Activated naive CD4-positive, alpha-beta T cell treated with anti-CD3 and anti-CD28 coated beads, Interleukin-2, amount 50 U/mL, for 72 hours (primary cell): Measurements from ENCODE around the gene STPG2. TPM values are rescaled to one million over a fixed set of nuclear protein-coding genes. Genes with fewer than 3 reads are reported as not detected.

Experiments
- ATAC-seq, 2 donors: fragments of 150-1000 bp; cut with Tn5 transposase; 2 replicates each; pipeline ENCODE4 v1.10.0; 2021; ENCODE audit warnings: mild to moderate bottlenecking in 2 of 2, moderate library complexity in 2 of 2
- DNase-seq, 2 donors: peaks; one replicate each; pipeline ENCODE4 v3.0.0; 2021 to 2022; ENCODE audit warnings: low spot score in 2 of 2
- H3K27ac Mint-ChIP-seq, 2 donors: one replicate each; pipeline ENCODE4 v1.8.0; 2022; ENCODE audit warnings: mild to moderate bottlenecking in 2 of 2, mixed read lengths in 2 of 2
- H3K36me3 Mint-ChIP-seq, 2 donors: one replicate each; pipeline ENCODE4 v1.8.0; 2022; ENCODE audit warnings: mixed read lengths in 2 of 2
- H3K9me3 Mint-ChIP-seq, 2 donors: one replicate each; pipeline ENCODE4 v1.8.0; 2022; ENCODE audit warnings: mixed read lengths in 2 of 2
- total RNA-seq, 2 donors: library from RNA; stranded (reverse); gene quantifications; one replicate each; pipeline ENCODE4 v1.2.3, GENCODE V29; 2022

Gene STPG2
- total RNA-seq, result under 1 TPM; 0.18 to 0.19 TPM

DNA sequence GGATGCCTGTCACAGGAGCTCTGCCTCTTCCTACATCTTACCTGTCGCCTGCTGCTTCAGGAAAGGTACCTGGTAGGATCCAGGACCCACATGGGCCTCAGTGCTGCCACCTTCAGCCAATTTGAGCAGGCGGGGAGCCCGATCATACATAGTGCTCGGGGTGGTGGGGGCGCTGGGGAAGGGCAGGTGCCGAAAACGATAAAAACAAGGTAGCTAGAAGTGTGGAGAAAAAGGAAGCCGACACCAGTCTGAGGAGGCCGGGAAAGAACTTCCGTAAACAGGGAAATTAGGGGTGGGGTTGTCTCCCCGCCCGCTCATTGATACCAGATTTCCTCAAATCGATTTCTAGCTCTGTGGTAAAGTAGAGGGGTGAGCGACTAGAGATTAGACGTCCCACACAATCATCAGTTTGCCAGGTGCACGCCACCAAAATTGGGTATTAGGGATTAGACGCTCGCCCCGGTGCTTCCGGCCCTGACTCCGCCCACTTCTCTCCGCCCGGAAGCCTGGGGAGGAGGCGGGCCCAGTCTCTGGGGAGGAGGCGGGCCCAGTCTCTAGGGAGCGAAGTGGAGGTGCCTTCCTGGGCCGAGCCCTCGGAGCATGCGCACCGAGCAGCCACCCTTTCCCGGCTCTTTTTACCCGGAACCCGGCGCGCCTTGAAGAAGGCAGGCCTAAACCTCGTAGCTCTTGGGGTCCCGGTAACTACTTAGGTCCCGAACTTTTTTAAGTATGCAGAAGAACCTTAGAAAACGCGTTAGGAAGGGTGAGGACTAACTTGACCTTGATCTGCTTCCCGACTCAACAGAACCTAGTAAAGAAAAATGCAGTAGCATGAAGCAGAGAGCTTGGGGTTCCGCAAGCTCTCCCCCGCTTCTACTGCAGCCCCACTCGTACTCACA lies at the start of gene STPG2:
Gene STPG2, minus strand, starts transcription at position 476 of the 899 bp plus-strand sequence.
- DNase-seq, result peak; percentile 92 to 95
- Mint-ChIP-seq H3K36me3 (peaks cover 12 to 21% of the 10 kb centered on the region in 2 donors), H3K9me3 (peaks cover 0 to 7% of the 10 kb centered on the region in 2 donors), H3K27ac (peak within 1 kb of the TSS; percentile 98)
- peak; percentile 99 to 100 for ATAC-seq

DNA sequence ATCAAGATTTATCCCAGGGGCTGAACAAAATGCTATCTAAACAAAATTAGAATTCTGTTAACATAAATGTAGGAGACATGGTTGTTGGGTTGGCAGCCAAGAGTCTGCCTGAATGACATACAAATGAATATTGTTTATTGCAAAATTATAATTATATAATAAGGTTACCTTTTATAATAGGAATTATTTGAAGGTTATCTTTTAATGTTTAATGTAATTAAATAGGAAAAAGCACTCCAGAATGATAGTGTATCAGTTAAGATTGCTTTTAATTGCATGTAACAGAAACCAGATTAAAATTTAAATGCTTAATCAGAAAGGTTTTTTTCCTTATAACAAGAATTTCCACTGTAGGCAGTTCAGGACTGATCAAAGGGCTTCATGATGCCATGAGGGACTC lies 42.0 kb upstream of the STPG2 start:
- Mint-ChIP-seq H3K36me3 (no peaks in the 10 kb centered on the region), H3K9me3 (no peaks in the 10 kb centered on the region), H3K27ac (no peak overlapping the region)
- DNase-seq (no peak), ATAC-seq (no peak)

DNA sequence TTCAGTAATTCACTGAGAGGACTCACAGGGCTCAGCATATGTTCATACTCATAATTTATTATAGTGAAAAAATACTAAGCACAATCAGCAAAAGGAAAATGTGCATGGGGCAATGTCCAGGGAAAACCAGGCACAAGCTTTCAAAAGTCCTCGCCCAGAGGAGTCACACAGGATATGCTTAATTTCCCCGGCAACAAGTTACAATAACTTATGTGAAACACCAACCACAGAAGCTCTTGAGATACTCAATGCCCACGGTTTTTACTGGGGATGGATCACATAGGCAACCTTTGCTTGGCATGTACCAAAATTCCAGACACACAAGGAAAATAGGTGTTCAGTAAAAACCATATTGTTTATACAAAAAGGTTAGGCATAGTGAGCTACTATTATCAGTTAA lies 38.5 kb upstream of the STPG2 start:
- Mint-ChIP-seq H3K9me3 (no peaks in the 10 kb centered on the region), H3K36me3 (no peaks in the 10 kb centered on the region), H3K27ac (no peak overlapping the region)
- ATAC-seq, result no peak
- no peak for DNase-seq

DNA sequence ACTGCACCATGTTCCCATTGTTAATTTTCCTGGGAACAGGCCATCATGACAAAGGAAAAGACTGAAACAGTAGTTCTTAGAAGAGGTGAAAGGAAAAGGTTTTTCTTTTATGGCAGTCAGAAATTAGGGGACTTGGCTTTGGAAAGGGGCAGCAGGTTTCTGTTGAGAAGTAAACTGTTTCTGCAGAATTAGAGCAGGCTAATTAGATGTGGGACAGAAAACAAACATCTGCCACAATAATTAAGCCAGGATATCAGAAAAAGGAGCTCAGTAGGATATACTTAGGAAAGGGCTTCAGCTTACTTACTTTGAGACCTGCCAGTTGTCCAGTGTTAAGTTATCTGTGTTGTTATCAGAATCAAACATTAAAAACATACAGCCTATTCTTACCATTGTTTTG lies 36.7 kb upstream of the STPG2 start:
- no peaks in the 10 kb centered on the region for H3K9me3 Mint-ChIP-seq
- no peak overlapping the region for H3K27ac Mint-ChIP-seq
- DNase-seq (no peak), ATAC-seq (no peak)
- H3K36me3 Mint-ChIP-seq, result no peaks in the 10 kb centered on the region

DNA sequence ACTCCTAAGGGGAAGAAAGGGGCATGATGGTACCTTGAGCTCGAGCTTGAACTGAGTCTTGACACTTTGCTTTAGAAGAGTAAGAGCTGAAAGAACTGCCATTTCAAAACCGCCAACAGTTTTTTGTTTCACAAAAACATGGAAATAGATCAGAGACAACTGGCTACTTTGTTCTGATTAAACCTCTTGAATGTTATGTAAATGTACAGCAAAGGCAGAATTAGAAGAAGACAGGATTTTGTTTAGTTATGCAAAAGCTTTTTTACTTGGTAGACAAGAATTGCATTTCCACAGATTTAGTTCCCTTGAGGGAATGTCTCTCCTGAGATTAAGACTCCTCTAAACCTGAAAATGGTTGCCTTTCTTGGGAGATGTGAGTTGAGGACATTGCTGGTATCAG lies 33.3 kb upstream of the STPG2 start:
- no peaks in the 10 kb centered on the region for H3K9me3 Mint-ChIP-seq
- DNase-seq (no peak), ATAC-seq (no peak)
- H3K36me3 Mint-ChIP-seq, result no peaks in the 10 kb centered on the region
- no peak overlapping the region for H3K27ac Mint-ChIP-seq

DNA sequence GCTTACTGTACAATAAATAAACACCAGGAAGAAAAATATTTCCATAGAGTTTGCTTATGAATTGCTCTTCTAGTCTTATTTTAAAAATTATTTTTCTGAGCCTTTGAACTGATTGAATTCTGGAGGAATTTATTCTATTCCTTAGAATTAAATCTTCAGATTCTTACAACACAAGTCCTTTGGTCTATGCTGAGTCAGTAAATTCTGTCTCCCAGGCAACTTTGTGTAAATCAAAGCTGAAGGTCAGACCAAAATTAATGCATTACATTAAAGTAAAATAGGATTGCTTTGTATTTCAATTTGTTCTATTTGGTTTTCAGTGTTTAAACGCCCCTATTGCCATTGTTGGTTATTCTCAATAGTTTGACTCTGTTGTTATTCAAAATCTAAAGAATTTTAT lies 26.8 kb upstream of the STPG2 start:
- DNase-seq, result no peak
- Mint-ChIP-seq H3K27ac (no peak overlapping the region), H3K36me3 (no peaks in the 10 kb centered on the region), H3K9me3 (no peaks in the 10 kb centered on the region)
- no peak for ATAC-seq

DNA sequence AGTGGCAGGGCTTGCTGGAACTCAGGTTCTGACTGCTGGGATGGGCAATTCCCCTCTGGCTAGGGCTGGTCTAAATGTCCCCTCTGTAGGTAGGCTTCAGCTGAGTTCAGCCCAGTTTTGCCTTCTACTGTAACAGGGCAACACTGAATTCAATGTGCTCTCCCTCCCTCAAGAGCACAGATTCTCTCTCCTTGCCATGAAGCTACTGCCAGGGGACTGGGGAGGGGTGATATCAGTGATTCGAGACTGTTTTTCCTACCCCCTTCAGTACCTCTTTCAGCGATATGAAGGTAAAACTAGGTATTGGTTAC lies 23.4 kb upstream of the STPG2 start:
- peaks cover 0 to 5% of the 10 kb centered on the region in 2 donors for H3K9me3 Mint-ChIP-seq
- ATAC-seq, result no peak

DNA sequence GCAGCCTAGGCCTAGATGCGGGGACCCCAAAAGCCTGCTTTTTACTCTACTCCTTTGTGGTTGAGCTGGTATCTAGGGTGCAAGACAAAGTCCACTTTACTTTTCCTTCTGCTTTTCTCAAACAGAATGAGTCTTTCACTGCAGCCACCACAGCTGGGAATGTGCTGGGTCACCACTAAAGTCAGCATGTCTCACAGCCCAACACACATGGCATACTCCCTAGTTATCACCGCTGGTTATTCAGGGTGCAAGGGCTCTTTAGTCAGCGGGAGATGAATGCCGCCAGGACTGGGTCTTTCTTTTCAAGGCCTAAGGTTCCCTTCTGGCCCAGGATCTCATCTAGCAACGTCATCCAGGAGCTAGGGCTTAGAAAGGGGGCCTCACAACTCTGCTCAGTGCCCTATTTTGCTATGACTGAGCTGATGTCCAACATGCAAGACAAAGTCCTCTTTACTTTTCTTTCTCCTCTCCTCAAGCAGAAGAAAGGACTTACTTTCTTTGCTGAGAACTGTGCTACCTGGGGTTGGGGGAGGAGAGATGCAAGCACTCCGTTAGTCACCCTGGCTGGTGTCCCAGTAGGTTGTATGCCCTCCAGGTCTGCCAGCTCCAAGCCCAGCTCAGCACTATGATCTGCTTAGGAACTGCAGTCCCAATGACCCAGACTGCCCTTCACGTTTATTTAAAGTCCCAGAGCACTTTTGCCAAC lies 22.9 kb upstream of the STPG2 start:
- H3K36me3 Mint-ChIP-seq, result no peaks in the 10 kb centered on the region
- peaks cover 0 to 5% of the 10 kb centered on the region in 2 donors for H3K9me3 Mint-ChIP-seq
- H3K27ac Mint-ChIP-seq, result no peak overlapping the region
- no peak for DNase-seq
- no peak for ATAC-seq

More for the DNA sequence above, 23.4 kb upstream of the STPG2 start:
- Mint-ChIP-seq H3K36me3 (no peaks in the 10 kb centered on the region), H3K27ac (no peak overlapping the region)
- no peak for DNase-seq

DNA sequence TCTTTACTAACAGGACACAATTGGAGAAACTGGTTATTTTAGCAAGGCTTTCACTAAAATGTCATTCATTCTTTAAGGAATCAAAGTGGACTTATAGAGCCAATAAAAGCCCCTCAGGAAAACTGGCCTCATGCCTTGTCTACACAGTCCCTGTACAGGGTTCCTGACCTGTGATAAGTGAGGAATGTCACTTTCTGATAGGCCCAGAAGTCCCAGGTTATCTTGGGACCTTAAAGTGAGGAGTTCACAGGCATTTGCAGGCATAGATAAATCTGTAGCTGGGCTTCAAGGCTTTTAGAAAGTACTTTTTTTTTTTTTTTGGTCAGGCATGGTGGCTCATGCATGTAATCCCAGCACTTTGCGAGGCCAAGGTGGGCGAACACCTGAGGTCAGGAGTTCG lies 19.4 kb upstream of the STPG2 start:
- ATAC-seq (no peak), DNase-seq (no peak)
- no peak overlapping the region for H3K27ac Mint-ChIP-seq
- peaks cover 0 to 5% of the 10 kb centered on the region in 2 donors for H3K9me3 Mint-ChIP-seq
- H3K36me3 Mint-ChIP-seq, result no peaks in the 10 kb centered on the region

DNA sequence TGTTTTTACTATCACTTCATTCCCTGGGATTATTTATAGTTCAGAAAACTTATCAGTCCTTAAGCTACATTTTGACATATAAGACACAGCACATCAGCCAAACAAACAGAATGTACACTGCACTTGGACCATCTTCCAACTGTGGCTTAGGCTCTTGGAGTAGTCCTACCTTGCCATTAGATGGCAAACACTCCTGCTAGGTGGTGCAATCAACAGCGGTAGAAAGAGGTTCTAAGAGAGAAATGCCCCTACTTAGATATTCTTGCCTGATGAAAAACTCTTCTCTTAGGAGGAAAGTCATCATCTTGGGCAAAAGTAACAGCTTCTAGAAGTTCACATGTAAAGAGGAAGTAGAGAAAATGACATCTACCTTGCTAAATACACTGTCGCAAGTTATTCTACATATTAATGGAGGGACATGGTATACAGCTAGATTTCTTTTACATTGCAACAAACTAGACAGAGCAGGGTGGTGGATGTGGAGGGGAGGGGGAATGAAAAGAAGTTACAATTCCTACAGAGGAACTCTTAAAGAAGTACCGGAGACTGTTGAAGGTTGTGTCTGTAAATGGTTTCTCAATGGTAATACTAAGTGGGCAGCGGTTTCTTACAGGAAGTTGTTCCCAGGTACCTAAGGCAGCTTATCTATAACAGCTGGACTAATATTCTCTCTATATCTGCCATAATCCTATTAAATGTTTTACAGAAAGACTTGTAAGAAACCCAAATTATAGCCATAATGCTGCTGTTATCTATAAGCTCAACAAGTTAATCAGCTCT lies 8.1 kb upstream of the STPG2 start:
- Mint-ChIP-seq H3K9me3 (no peaks in the 10 kb centered on the region), H3K36me3 (no peaks in the 10 kb centered on the region), H3K27ac (no peak overlapping the region)
- DNase-seq (no peak), ATAC-seq (no peak)

DNA sequence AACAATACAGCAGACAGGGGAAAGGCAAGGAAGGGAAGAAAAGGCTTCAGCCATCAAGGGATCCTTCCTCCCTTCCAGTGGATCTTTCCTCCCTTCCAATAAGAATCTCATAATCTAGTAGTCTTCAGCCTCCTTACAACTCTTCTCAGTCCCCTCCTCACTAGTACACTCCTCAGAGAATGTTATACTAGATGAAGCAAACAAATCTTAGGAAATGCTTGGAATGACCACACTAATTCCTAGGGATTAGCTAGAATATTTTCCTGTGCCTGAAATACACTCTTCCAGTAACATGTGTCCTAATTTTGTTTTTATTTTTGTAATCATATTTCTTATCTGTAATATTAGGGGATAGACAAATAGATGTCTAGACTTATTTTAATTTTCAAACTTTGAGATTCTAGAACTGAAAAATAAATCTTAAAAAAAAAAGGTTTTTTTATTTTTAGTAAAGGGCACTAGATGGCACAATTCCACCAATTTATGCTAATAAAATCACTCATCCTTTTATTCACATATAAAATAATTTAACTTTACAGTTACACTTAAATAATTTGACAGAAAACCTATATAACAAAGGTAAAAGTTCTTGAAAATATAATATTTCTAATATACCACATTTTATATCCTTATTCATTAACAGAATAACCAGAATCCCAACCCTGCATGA lies 7.0 kb upstream of the STPG2 start:
- no peaks in the 10 kb centered on the region for H3K36me3 Mint-ChIP-seq
- DNase-seq, result no peak

DNA sequence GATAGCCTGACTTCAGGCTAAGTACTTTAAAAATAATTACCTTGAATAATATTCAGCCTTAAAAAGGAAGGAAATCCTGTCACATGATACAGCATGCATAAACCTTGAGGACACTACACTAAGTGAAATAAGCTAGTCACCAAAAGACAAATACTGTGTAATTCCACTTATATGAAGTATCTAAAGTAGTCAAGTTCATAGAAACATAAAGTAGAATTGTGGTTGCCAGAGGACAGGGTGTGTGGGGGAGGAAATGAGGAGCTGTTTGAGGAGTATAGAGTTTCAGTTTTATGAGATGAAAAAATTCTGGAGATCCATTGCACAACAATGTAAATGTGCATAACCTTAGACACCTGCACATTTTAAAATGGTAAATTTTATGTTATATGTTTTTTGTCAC lies 5.6 kb upstream of the STPG2 start:
- no peak overlapping the region for H3K27ac Mint-ChIP-seq
- DNase-seq (no peak), ATAC-seq (peak; percentile 11 to 69)
- H3K36me3 Mint-ChIP-seq, result peaks cover 1 to 7% of the 10 kb centered on the region in 2 donors
- peaks cover 0 to 1% of the 10 kb centered on the region in 2 donors for H3K9me3 Mint-ChIP-seq

More for the DNA sequence above, 7.0 kb upstream of the STPG2 start:
- H3K9me3 Mint-ChIP-seq, result no peaks in the 10 kb centered on the region
- H3K27ac Mint-ChIP-seq, result no peak overlapping the region
- no peak for ATAC-seq

DNA sequence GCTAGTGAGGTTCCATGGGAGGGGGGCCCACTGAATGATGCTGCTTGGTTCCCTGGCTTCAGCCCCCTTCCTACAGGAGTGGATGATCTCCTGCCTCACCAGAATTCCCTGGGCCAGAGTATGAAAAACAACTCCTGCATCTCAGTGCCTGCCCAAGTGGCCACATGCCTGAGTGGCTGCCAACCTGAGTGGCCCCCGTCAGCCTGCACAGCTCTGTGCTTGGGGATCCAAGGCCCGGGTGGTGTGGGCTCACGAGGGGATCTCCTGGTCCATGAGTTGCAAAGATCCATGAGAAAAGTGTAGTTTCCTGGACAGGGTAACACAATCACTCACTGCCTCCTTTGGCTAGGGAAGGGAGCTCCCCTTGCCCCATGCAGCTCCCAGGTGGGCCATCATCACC lies 17.1 kb downstream of the STPG2 start:
- Mint-ChIP-seq H3K36me3 (peaks cover 0 to 16% of the 10 kb centered on the region in 2 donors), H3K9me3 (peaks cover 9 to 12% of the 10 kb centered on the region in 2 donors), H3K27ac (no peak overlapping the region)
- DNase-seq (no peak), ATAC-seq (no peak)

DNA sequence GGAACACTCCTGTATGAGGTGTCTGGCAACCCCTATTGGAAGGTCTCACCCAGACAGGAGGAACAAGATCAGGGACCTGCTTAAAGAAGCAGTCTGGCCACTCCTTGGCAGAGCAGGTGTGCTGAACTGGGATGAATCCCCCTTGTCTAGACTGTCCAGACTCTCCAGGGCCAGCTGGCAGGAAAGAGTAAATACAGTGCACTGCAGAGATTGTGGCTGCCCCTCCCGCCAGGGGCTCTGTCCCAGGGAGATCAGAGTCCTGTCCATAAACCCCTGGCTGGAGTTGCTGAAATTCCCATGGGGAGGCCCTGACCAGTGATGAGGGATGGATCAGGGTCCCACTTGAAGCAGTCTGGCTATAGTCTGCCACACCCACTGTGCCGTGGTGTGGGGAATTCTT lies 17.7 kb downstream of the STPG2 start:
- Mint-ChIP-seq H3K9me3 (peaks cover 9 to 13% of the 10 kb centered on the region in 2 donors), H3K36me3 (peaks cover 0 to 16% of the 10 kb centered on the region in 2 donors), H3K27ac (no peak overlapping the region)
- DNase-seq (no peak), ATAC-seq (no peak)

DNA sequence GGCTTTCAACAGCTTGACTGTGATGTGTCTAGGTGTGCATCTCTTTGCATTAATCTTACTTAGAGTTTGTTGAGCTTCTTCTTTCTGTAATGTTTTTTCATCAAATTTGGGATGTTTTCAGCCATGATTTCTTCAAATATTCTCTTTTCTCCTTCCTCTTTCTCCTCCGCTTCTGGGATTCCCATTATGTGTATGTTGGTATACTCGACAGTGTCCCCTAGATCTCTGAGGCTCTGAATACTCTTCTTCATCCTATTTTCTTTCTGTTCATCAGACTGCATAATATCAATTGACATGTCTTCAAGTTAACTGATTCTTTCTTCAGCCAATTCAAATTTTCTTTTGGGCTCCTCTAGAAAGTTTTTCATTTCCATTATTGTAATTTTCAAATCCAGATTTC lies 25.9 kb downstream of the STPG2 start:
- ATAC-seq, result no peak
- peaks cover 9 to 21% of the 10 kb centered on the region in 2 donors for H3K9me3 Mint-ChIP-seq
- no peak for DNase-seq
- no peak overlapping the region for H3K27ac Mint-ChIP-seq
- peaks cover 6% of the 10 kb centered on the region in 2 donors for H3K36me3 Mint-ChIP-seq

DNA sequence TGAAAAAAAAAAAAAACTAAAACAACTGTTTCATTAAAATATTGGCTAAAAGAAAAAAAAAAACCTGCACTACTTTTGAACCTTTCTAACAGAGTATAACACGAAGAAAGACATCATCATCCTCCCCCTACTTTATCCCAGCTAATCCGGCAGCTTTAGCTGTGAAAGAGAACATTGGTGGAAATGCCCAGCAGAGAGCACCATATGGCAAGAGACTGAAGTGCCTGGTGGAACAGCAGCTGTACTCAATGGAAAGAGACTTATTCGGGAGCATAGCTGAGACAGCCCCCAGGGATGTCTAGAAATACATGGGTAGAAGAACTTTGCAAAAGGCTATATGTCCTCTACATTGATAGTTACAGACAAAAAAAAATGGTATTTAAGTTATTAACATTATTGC lies 30.3 kb downstream of the STPG2 start:
- ATAC-seq (no peak), DNase-seq (no peak)
- no peak overlapping the region for H3K27ac Mint-ChIP-seq
- peaks cover 6% of the 10 kb centered on the region in 2 donors for H3K36me3 Mint-ChIP-seq
- peaks cover 6 to 7% of the 10 kb centered on the region in 2 donors for H3K9me3 Mint-ChIP-seq
